Smooth muscle cell (in vitro differentiated cells): ENCODE measurements around the gene GFER. TPM values are rescaled to one million over a fixed set of nuclear protein-coding genes. Genes with fewer than 3 reads are reported as not detected.

Experiments
- DNase-seq: peaks from one replicate; lab custom pipeline; 2025; ENCODE audit not compliant: unreplicated experiment; lab: John Stamatoyannopoulos, UW
- H2AFZ ChIP-seq: fragments of 200-600 bp; sonication (generic); 2 replicates; pipeline ENCODE4 v1.6.0; 2016; ENCODE audit warnings: antibody characterized with exemption, low read depth, mild to moderate bottlenecking
- H3F3A ChIP-seq: fragments of 200-600 bp; sonication (generic); 2 replicates; pipeline ENCODE4 v1.6.0; 2017; ENCODE audit warnings: antibody characterized with exemption, low read depth
- H3K27ac ChIP-seq: fragments of 200-600 bp; sonication (generic); 2 replicates; pipeline ENCODE4 v1.5.1; 2016; ENCODE audit warnings: low read depth, mild to moderate bottlenecking
- H3K27me3 ChIP-seq: fragments of 200-600 bp; sonication (generic); 2 replicates; pipeline ENCODE4 v1.6.1; 2016; ENCODE audit warnings: low read depth, mild to moderate bottlenecking
- H3K36me3 ChIP-seq: fragments of 200-600 bp; sonication (generic); 2 replicates; pipeline ENCODE4 v1.5.1; 2016; ENCODE audit warnings: low read depth
- H3K4me1 ChIP-seq: fragments of 200-600 bp; sonication (generic); 2 replicates; pipeline ENCODE4 v1.5.1; 2016; ENCODE audit warnings: low read depth
- H3K4me2 ChIP-seq: fragments of 200-600 bp; sonication (generic); 2 replicates; pipeline ENCODE4 v1.6.0; 2016; ENCODE audit warnings: mild to moderate bottlenecking
- H3K4me3 ChIP-seq: fragments of 200-600 bp; sonication (generic); 2 replicates; pipeline ENCODE4 v1.5.1; 2016; ENCODE audit warnings: mild to moderate bottlenecking
- H3K79me2 ChIP-seq: fragments of 200-600 bp; sonication (generic); 2 replicates; pipeline ENCODE4 v1.6.0; 2016; ENCODE audit warnings: low read depth, mild to moderate bottlenecking
- H3K9ac ChIP-seq: fragments of 200-600 bp; sonication (generic); 2 replicates; pipeline ENCODE4 v1.6.0; 2016; ENCODE audit warnings: low read depth
- H3K9me3 ChIP-seq: fragments of 200-600 bp; sonication (generic); replicated peaks from 2 replicates; pipeline ENCODE4 v1.5.1; 2016; ENCODE audit warnings: low read depth
- H4K20me1 ChIP-seq: fragments of 200-600 bp; sonication (generic); 2 replicates; pipeline ENCODE4 v1.6.0; 2016; ENCODE audit warnings: low read depth
- CTCF ChIP-seq: fragments of 200-600 bp; sonication (generic); IDR thresholded peaks from 2 replicates; pipeline ENCODE4 v1.5.1; 2017; ENCODE audit warnings: borderline replicate concordance, mild to moderate bottlenecking, antibody characterized with exemption; ENCODE audit not compliant: insufficient read depth, poor library complexity, severe bottlenecking
- WGBS: methylation state at CpG from one replicate; pipeline ENCODE4 v1.1.7; 2016; ENCODE audit warnings: low lambda C conversion rate; 5-methylcytosine and 5-hydroxymethylcytosine counted together
- polyA plus RNA-seq: library from polyadenylated mRNA; unstranded; fragments of >200 nt; fragmentation: Nextera tagmentation; extraction: Ambion mirVana; gene quantifications from 2 replicates; pipeline ENCODE4 v1.2.1, GENCODE V29; 2016
- total RNA-seq: library from RNA; depleted of rRNA; stranded (reverse); fragments of >200 nt; gene quantifications from 2 replicates; pipeline ENCODE4 v1.2.3, GENCODE V29; 2014

GFER gene
- total and polyA plus RNA-seq, 2 experiments from 2014 or later: 15.1 to 41.2 TPM

- peaks cover 5% of the 10 kb centered on the region for H3K4me1 ChIP-seq
- H3K9me3 ChIP-seq: no peaks in the 10 kb centered on the region
- H3K4me3 ChIP-seq: no peak overlapping the region
- H3K9ac ChIP-seq: no peak overlapping the region
- H3K27me3 ChIP-seq: no peaks in the 10 kb centered on the region
- H2AFZ ChIP-seq: no peak overlapping the region
- peaks cover 39% of the 10 kb centered on the region for H3K79me2 ChIP-seq
- no peak overlapping the region for H3K4me2 ChIP-seq
- H3K27ac ChIP-seq: no peak overlapping the region
- no peaks in the 10 kb centered on the region for H3K36me3 ChIP-seq
- peaks cover 8% of the 10 kb centered on the region for H3F3A ChIP-seq
- 98% methylated on average over 52 of the region's 53 CpGs for WGBS
- peaks cover 68% of the 10 kb centered on the region for H4K20me1 ChIP-seq
- TF ChIP-seq CTCF: no peak
- DNase-seq: no peak
These were observed 17.7 kb downstream of the GFER start for GRCh38 chr16:2001456-2002355.

- H4K20me1 ChIP-seq: peaks cover 73% of the 10 kb centered on the region
These were observed 18.6 kb downstream of the GFER start for GRCh38 chr16:2002406-2003230.

GRCh38 chr16:2003231-2003826 is 19.3 kb downstream of the GFER start:
- Histone ChIP-seq H3K27me3 (no peaks in the 10 kb centered on the region), H4K20me1 (peaks cover 80% of the 10 kb centered on the region), H3K27ac (no peak overlapping the region), H3K79me2 (peaks cover 55% of the 10 kb centered on the region), H3K36me3 (no peaks in the 10 kb centered on the region), H3K4me2 (no peak overlapping the region), H3K9ac (no peak overlapping the region), H3F3A (no peaks in the 10 kb centered on the region), H3K9me3 (no peaks in the 10 kb centered on the region), H3K4me3 (no peak overlapping the region), H2AFZ (no peak overlapping the region), H3K4me1 (peaks cover 15% of the 10 kb centered on the region)
- TF ChIP-seq CTCF: no peak
- no peak for DNase-seq
- WGBS: 84% methylated on average over 8 of the region's 8 CpGs

More at GRCh38 chr16:2002406-2003230, 18.6 kb downstream of the GFER start:
- H3K36me3 ChIP-seq: no peaks in the 10 kb centered on the region
- H3K4me1 ChIP-seq: peaks cover 7% of the 10 kb centered on the region
- H3K4me3 ChIP-seq: no peak overlapping the region
- no peaks in the 10 kb centered on the region for H3F3A ChIP-seq
- H3K27me3 ChIP-seq: no peaks in the 10 kb centered on the region
- H3K79me2 ChIP-seq: peaks cover 48% of the 10 kb centered on the region
- 96% methylated on average over 42 of the region's 47 CpGs for WGBS
- H3K9ac ChIP-seq: no peak overlapping the region
- H3K27ac ChIP-seq: no peak overlapping the region
- H3K4me2 ChIP-seq: no peak overlapping the region
- H2AFZ ChIP-seq: no peak overlapping the region
- H3K9me3 ChIP-seq: no peaks in the 10 kb centered on the region
- no peak for TF ChIP-seq CTCF
- no peak for DNase-seq
